GM21526 (cell line): ENCODE results near the gene PDK1.
"Not testable (repeated sequence)": the region's sequence is repeated elsewhere in the genome, so short reads cannot be mapped to it uniquely, and the experiment has no call there.

Source experiments
- ATAC-seq: cut with Tn5 transposase; IDR thresholded peaks from one replicate; pipeline ENCODE4 v1.9.1; 2021; ENCODE audit warnings: moderate library complexity; ENCODE audit not compliant: unreplicated experiment, low FRiP score

The PDK1 gene

DNA sequence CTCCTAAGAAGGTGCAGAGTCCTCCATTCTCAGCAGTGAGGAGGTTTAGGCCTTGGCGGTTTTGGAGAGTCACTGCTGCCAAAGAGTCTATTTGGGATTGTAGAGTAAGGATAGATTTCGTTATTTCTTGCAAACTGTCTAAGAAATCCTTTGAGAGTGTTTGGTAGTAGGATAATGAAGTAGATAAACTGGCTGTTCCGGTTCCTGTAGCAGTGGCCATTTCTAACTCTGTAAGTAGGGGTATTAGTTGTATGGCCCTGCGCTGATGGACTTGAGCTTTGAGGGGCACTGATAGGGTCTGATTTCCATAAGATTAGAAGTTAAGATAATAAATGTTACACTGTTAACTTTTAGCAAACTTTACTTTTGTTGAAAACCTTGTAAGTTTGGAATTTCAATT, 35.5 kb downstream of the PDK1 start:
- not testable (repeated sequence) for ATAC-seq

DNA sequence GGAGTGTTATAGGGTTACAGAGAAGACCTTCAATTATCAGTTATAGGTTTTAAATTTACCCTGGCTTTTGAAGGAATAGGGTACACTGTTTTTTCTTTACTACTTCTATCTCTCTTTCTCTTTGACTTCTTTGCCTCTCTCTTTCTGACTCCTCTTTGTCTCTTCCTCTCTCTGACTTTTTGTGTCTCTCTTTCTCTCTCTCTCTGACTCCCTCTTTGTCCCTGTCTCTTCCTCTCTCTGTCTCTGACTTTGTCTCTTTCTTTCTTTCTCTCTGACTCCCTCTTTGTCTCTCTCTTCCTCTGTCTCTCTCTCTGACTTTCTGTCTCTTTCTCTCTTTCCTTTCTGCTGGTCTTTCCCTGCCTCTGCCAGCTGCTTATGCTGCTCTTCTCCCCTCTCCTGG, 36.3 kb downstream of the PDK1 start:
- ATAC-seq = not testable (repeated sequence)

DNA sequence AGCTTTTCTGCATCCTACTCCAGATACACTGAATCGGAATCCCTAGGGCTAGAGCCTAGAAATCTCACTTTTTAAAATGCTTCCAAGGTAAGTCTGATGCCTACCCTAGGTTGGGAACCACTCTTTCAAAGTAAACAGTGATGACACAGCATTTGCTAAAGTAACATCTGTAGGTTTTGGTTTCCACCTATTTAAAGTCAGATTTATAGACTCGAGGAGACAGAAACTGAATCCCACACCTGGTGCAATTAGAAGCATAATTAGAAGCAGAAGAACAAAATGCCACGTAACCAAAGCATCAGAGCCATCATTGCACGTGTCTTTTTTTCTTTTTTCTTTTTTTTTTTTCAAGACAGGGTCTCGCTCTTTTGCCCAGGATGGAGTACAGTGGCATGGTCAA, 40.9 kb downstream of the PDK1 start:
- peak; percentile 62 for ATAC-seq

DNA sequence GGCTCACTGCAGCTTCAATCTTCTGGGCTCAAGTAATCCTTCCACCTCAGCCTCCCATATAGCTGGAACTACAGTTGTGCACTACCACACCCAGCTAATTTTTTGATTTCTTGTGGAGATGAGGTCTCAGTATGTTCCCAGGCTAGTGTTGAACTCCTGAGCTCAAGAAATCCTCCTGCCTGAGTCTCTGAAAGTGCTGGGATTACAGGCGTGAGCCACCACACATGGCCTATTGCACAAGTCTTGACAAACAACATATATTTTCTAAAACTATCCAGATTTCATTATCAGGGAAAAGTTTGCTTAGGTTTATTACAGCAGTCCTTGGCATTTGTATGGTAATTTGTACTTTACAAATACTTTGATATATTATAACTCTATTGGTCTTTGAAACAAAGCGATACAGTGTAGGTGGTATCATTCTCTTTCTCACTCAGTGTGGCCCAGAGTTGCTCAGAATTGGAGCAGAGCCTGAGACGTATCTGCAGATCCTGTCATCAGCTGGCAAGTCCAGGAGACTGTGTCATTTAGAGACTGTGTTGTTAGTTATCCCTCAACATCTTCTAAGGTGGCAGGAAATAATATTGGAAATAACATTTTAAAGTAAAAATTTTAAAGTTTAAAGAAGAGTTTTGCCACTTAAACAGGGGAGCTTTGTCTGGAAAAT, 41.4 kb downstream of the PDK1 start:
- no peak for ATAC-seq

DNA sequence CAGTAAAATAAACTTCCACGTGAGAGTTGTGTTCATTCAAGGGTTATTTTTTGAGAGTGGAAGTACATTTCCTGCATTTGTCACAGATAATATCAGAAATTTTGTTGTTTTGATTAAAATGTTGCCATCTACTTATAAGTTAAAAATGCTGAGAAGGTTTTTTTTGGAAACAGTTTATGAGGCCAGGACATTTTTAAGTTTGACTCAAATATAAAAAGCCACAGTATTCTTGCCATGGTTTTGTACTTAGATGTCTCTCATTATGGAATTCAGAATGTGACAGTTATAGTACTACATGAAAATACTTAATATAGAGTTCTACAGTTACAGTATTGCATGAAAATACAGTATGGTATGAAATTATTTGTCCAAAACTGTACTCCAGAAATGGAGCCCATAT, 44.1 kb downstream of the PDK1 start:
- ATAC-seq = no peak

DNA sequence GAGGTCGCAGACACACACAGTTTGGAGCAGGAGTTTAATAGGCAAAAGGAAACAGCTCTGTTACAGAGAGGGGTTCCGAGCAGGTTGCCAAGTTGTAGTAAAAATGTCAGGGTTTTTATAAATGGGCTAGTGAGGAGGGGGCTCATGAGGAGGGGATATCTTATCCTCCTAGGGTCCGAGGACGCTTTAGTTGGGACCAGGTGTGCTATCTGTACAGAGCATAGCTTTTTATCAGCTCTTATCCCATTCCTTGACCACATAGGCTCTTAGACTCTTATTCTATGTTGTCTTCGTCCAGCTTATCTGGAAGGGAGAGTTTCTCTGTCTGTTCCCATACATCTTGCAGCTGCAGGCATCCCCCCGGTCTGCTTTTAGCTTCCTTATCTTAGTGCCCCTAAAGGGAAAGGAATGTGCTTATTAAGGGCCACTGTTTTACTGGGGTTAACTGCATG, 44.7 kb downstream of the PDK1 start:
- no peak for ATAC-seq

DNA sequence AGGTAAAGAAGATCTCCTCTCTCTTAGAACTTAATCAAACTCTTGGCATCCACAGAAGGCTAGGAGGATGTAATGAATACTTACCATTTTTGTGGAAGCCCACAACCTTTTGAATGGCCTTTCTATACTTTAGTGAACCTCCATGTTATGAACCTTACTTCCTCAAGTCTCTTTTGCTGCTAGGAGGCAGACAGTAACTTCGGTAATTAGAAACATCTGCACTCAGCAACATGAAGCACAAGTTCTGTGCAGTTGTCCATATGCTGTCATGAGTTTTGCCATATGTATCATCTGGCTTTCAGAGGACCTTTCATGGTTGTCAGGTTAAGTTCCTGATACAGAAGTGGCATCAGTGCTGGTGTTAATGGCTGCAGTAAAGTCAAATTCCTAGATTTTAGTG, 50.4 kb downstream of the PDK1 start:
- ATAC-seq = no peak

DNA sequence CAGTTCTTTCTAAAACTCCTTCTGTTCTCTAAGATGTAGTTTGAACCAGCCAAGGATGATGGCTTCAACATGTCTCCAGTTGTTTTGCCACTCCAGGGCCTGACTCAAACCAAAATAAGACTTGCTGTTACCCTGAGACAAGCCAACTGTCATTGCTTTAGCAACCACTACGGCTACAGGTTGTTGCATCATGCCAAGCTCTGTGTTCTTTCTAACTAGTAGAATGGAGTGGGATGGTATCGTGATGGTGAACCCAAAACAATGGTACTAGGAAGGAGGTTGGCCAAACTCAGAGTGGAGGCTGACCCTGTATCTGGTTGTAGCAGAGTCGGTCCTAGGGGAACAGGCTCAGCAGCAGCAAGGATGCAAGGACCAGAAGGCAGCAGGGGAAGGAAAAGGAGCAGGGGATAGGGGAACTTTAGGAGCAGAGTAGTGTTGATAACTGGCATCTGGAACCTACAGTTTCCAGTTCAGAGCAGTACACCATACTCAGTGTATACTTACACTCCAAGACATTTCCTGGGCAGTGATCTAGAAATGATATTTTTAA, 51.6 kb downstream of the PDK1 start:
- ATAC-seq = no peak

DNA sequence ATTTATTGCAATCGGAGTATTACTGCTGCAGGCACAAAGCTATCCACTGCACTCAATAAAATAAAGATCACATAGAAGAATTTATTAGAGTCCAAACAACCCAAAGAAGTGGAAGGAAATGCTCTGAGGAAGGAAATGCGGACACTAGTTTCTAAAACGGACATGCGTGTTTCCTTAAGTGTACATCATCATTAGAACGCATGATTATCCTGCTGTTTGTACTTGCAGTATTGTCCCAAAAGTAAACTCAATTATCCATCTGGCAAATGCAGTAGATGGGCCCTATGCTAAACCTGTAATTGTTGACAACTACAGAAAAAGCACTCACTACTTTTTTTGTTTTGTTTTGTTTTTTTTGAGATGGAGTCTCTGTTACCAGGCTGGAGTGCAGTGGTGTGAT, 53.6 kb downstream of the PDK1 start:
- ATAC-seq = no peak

DNA sequence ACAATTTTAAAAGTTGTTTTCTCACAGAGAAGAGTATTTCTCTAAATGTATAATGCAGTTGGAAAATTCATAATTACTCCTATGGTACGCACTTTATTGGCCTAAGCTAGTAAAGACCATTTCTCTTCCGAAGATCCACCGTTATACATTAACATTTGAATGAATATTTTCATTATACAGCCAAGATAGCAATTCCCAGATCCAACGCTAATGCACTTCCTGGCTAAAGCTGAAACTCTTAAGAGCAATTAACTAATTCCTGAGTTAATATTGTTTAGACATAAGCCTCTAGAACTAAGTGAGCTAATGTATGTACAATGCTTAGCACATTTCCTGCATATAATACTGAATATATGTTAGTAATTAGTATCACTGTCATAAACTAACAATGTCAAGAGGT, 56.2 kb downstream of the PDK1 start:
- ATAC-seq = no peak

DNA sequence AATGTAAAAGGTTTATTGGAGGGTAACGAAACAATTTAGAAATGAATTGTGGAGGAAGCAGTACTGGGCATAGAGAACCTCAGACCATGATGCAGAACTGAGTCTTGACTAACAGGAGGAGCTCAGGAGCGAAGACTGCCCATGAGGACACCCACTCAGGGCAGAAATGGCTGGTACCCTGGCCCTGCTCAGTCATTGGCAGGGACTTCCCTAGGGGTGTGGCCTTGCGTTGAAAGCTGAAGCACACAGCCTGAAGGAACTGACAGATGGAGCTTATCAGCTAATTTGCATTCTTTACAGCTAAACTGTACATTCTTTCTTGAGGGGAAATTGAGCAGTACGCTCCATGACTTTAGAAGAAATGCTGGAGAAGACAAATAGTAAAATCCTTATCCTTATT, 57.1 kb downstream of the PDK1 start:
- ATAC-seq = no peak

DNA sequence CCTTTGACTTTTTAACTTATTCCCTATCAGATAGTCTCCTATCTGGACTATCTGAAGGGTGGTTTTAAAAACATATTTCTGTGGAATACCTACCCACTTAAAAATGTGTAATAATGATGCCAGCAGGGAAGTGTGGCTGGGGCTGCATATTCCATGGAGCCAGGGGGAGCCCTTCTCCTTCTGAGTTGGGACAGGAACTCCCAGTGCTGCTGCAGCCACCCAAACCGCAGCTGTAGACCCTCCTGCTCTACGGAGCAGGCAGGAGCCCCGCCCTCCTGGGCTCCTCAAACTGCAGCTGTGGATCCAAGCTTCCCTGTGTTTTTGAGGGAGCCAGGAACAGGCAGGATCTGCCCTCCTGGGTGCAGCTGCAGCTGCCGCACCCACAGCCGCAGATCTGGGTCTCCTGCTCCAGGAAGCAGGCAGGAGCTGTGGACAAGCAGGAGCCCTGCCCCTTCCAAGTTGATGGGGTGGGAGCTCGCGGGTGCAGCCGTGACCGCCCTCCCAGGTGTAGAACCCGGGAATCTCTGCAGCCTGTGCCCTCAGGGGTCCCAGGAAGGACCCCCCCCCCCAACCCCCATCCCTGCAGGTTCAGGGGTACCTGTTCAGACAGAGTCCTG, 57.8 kb downstream of the PDK1 start:
- ATAC-seq = no peak

DNA sequence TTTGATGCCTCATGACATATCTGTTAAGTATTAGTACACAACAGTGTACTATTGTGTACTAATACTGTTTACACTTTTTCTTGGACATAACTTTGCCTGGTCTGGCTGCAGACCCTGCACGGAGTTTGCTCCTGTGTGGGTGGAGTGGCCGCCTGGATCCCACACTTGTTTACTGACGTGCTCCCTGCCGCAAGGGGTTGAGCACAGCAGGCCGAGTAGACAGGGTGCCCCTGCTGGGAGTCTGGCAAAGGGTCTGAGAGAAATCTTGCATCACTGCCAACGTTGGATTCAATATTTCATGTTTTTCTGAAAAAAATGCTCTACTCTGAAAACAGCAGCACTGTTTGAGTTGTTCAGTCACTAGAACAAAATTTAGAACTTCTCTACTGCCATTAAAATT, 59.0 kb downstream of the PDK1 start:
- ATAC-seq = no peak

DNA sequence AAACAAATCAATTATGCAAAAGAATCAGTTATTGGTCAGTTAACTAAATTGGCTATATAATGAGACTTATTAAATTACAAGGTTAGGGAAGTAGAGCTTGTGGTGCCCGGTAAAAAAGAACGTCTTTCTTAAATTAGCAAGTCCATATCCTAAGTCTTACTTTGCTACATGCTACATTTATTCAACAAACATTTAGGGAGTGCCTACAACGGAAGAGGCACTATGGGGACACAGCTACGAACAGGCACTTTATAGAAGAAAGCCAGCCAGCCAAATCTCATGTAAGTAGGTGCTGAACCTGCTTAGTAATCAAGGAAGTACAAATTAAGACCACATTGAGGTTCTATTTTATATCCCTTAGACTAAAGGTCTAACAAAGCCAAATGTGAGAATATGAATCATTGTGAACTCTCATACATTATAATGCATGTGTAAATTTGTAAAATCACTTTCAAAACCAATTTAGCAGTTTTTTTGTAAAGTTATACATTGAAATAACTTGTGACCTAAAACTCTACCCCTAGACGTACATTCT, 59.9 kb downstream of the PDK1 start:
- no peak for ATAC-seq

DNA sequence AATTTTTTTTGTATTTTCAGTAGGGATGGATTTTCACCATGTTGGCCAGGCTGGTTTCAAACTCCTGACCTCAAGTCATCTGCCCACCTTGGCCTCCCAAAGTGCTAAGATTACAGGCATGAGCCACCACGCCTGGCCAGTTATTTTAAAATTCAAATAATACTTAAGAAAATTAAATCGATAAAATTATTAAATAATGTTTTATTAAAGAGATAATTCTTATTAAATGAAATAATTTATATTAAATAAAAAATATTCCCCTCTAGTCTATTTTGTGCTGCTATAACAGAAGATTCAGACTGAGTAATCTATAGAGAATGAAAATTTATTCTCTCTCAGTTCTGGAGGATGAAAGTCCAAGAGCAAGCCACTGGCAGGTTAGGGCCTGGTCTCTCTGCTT, 61.2 kb downstream of the PDK1 start:
- no peak for ATAC-seq

DNA sequence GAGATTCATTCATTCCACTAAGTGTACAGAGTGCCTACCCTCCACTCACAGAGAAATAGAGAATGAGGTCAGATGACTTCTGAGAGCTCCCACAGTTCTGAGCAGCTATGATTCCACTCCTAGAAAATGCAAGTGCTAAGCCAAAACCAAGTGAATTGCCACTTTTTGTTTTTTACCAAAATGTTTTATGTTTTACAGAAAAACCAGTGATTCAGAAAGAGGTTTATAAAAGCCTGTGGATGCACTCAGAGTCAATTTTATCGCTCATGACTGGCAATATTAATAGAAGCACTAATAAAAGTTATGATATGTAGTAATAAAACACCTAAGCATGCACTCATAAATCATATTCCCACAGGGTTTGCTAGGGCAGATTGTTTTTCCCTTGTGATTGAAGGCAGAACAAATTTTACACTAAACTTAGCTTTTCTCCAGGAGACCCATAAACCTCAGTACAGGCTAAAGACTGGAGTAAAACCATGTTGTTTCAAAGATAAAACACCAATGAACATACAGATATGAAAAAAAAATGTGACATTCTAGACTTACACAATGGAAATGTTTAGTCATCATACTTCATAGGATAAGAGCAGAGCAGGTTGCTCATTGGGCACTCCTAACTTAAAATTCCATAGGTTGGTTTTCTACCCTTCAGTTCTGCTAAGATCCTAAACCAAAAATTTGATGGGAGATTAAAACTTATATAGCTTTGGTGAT, 67.5 kb downstream of the PDK1 start:
- ATAC-seq = no peak

DNA sequence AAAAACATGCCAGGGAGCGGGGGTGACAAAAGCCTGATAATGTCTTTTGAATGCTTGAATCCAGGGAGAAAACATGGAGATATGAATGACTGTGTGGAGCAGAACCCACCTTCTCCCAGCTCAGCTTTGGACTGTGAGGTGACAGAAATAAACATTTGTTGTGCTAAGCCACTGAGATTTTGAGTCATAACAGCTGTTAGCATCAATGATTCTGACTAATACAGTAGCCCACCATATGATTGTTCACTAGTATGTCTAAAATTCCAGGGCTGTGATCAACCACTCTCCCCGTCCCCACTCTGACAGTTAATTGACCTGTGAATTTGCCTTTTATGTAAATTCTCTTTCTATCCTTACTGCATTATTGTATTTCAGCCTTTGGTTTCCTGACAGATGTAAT, 69.1 kb downstream of the PDK1 start:
- ATAC-seq = no peak

DNA sequence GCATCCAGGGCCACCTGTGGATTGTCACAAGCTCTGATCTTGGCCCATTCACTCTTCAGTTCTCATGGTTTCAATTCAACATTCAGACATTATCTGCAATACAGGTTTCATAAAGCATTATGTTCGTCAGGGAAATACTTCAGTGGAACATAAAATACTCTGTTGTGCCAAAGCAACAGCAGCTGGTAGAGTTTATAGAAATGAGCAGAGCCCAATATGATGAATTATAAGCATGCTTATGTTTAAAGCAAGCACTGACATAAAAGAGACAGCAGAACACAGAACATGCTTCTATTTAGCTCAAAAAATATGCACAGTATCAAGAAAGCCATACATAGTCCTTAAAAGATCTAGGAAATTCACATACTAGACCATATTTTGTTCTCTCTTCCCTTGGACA, 71.3 kb downstream of the PDK1 start:
- ATAC-seq = no peak

DNA sequence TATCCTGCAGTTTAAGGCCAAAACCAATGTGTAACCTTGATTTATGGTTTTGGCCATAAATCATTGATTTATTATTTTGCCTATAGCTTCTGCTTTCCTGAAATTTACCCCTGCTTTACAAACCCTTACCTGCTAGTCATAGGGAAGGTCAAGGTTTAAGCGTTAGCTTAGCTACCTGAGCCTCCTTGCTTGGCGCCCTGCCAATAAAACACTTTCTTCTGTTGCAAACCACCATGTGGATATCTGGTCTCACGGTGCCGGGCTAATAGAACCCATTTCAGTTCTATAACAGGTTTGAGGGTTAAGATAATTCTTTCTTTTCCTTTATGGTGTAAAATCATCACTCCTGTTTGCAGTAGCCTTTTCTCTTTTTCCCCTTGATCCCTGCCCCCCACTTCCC, 72.2 kb downstream of the PDK1 start:
- ATAC-seq = no peak

DNA sequence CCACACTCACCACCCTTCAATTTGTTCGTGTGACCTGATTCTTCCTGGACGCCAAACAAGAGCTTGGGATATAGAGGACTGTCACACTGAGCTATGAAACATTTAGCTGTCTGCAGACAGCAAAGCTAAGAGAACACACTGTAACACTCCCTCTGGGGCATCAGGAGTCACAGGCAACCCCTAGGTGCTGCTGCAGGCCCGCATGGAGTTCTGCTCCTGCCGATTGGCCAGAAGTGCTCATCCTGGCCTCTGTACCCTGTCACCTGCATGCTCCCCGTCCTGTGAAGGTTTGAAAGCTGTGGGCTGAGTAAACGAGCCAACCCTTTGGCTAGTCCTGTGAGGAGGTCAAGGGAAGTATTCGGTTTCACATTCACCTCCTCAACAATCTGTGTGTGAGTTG, 73.7 kb downstream of the PDK1 start:
- ATAC-seq = no peak

DNA sequence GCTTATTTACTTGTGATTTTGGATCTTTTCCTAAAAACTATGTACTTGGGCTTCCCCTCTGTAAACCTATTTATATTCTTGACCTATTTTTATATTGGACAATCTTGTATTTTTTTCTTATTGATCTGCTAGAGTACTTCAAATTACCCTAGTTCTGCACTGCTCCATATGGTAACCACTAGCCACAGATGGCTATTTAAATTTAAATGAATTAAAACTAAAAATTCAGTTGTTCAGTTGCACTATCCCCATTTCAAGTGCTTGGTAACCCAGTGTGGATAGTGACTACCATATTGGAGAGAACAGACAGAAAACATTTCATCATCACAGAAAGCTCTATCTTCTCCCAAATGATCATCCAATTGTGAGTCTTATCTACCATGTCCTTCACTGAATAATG, 74.3 kb downstream of the PDK1 start:
- ATAC-seq = no peak
